HG02588 (cell line): ENCODE measurements around the gene LRSAM1.

Experiments
- ATAC-seq: cut with Tn5 transposase; IDR thresholded peaks from one replicate; pipeline ENCODE4 v1.9.1; 2021; ENCODE audit warnings: mild to moderate bottlenecking, moderate library complexity; ENCODE audit not compliant: unreplicated experiment

Gene LRSAM1

GRCh38 chr9:127548352-127548881 lies 97.1 kb downstream of the LRSAM1 start:
- no peak for ATAC-seq

DNA sequence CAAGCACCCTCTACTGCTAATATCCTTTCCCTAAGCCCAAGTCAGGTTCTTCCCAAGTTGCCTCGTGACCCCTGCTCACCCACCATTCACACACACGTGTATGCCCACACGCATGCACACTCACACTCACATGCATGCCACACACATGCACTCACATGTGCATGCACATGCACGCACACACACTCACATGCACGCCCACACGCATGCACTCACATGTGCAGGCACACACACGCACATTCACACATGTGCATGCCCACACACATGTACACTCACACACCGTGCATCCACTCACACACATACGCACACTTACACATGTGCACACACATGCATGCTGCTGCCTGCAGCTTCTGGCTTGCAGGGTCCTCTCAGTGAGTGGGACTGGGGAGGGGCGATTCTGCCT lies 97.9 kb downstream of the LRSAM1 start:
- ATAC-seq: no peak

GRCh38 chr9:127549751-127550150 lies 98.4 kb downstream of the LRSAM1 start:
- ATAC-seq: no peak

- no peak for ATAC-seq
Observed at GRCh38 chr9:127550282-127550681, 99.0 kb downstream of the LRSAM1 start.

GRCh38 chr9:127550751-127551150 lies 99.4 kb downstream of the LRSAM1 start:
- no peak for ATAC-seq
